H1 (cell line): ENCODE results near the gene RRP9. TPM values are rescaled to one million over a fixed set of nuclear protein-coding genes. Genes with fewer than 3 reads are reported as not detected.

Experiments
- CTCF ChIA-PET: fragments of 300-600 bp; sonication (Branson Sonifier 250); formaldehyde crosslinking; loops from one replicate; lab custom pipeline; 2021; ENCODE audit not compliant: partially characterized antibody; lab: Charles Lee
- POLR2A ChIA-PET: fragments of 300-600 bp; sonication (Branson Sonifier 250); formaldehyde crosslinking; loops from one replicate; lab custom pipeline; 2021; ENCODE audit warnings: inconsistent platforms; ENCODE audit not compliant: partially characterized antibody; lab: Charles Lee
- DNase-seq, 2 experiments: peaks; one replicate each; pipeline versions ENCODE4 v3.0.0 to v3.0.0-alpha.2; 2010 to 2022; ENCODE audit warnings: low spot score in 2 of 2, low read depth in 1 of 2, mixed read lengths in 1 of 2
- FAIRE-seq: peaks from 2 replicates; lab custom pipeline; 2011; peaks lifted over from hg19 to GRCh38; lab: Jason Lieb, UNC
- H2AFZ ChIP-seq: 2 replicates; pipeline ENCODE4 v1.8.1; 2012; ENCODE audit warnings: low read length, inconsistent platforms
- H2AK5ac ChIP-seq: 2 replicates; pipeline ENCODE4 v1.6.1; 2013; ENCODE audit warnings: low read depth, low read length
- H2BK120ac ChIP-seq: replicated peaks from 2 replicates; pipeline ENCODE3; 2013; ENCODE audit warnings: low read depth, low read length, inconsistent platforms
- H2BK12ac ChIP-seq: 2 replicates; pipeline ENCODE4 v1.6.1; 2013; ENCODE audit warnings: low read depth, low read length
- H2BK15ac ChIP-seq: 2 replicates; pipeline ENCODE4 v1.6.1; 2013; ENCODE audit warnings: low read length
- H2BK20ac ChIP-seq: 2 replicates; pipeline ENCODE4 v1.6.1; 2013; ENCODE audit warnings: low read length
- H2BK5ac ChIP-seq: 2 replicates; pipeline ENCODE4 v1.6.1; 2013; ENCODE audit warnings: low read depth, low read length
- H3K14ac ChIP-seq: 2 replicates; pipeline ENCODE4 v1.6.1; 2013; ENCODE audit warnings: inconsistent platforms; ENCODE audit not compliant: insufficient read length
- H3K18ac ChIP-seq: 2 replicates; pipeline ENCODE4 v1.6.1; 2013; ENCODE audit warnings: low read length; ENCODE audit errors: extremely low read depth
- H3K23ac ChIP-seq: 2 replicates; pipeline ENCODE4 v1.6.1; 2013; ENCODE audit warnings: inconsistent platforms; ENCODE audit not compliant: insufficient read length
- H3K23me2 ChIP-seq: 2 replicates; pipeline ENCODE4 v1.6.1; 2013; ENCODE audit warnings: low read depth, low read length
- H3K27ac ChIP-seq: 2 replicates; pipeline ENCODE4 v1.6.1; 2011; ENCODE audit warnings: low read depth, low read length, inconsistent platforms
- H3K27me3 ChIP-seq, 4 experiments: replicated peaks in 1 of 4; 1 replicate in 1 of 4; 2 replicates in 3 of 4; pipeline versions ENCODE4 v1.6.1 to v1.8.1; 2011 to 2013; ENCODE audit warnings: low read length in 3 of 4, mild to moderate bottlenecking in 3 of 4, inconsistent platforms in 2 of 4, mixed read lengths in 2 of 4, moderate library complexity in 1 of 4; ENCODE audit not compliant: control insufficient read depth in 3 of 4, insufficient read depth in 3 of 4; ENCODE audit errors: extremely low read depth in 1 of 4
- H3K36me3 ChIP-seq, 4 experiments: 2 replicates each; pipeline versions ENCODE4 v1.6.1 to v1.8.1; 2011 to 2013; ENCODE audit warnings: mild to moderate bottlenecking in 4 of 4, low read length in 3 of 4, moderate library complexity in 2 of 4, control low read depth in 1 of 4, inconsistent platforms in 1 of 4; ENCODE audit not compliant: insufficient read depth in 4 of 4, control insufficient read depth in 2 of 4
- H3K4ac ChIP-seq: replicated peaks from 2 replicates; pipeline ENCODE3; 2013; ENCODE audit warnings: low read length, low read depth, mixed read lengths, inconsistent platforms; ENCODE audit not compliant: insufficient read length
- H3K4me1 ChIP-seq, 4 experiments: replicated peaks in 1 of 4; 1 replicate in 1 of 4; 2 replicates in 3 of 4; pipeline versions ENCODE4 v1.6.1 to v1.8.1; 2011 to 2013; ENCODE audit warnings: low read length in 3 of 4, inconsistent platforms in 2 of 4, mixed read lengths in 1 of 4; ENCODE audit not compliant: insufficient read depth in 4 of 4, control insufficient read depth in 3 of 4
- H3K4me2 ChIP-seq, 2 experiments: 2 replicates each; pipeline versions ENCODE4 v1.6.1 to v1.8.1; 2011 to 2013; ENCODE audit warnings: low read depth in 2 of 2, low read length in 2 of 2, control low read depth in 1 of 2, inconsistent platforms in 1 of 2, mild to moderate bottlenecking in 1 of 2; ENCODE audit not compliant: insufficient read depth in 1 of 2
- H3K4me3 ChIP-seq, 4 experiments: fragments of 200-600, 300-600 bp in 1 of 4; sonication (generic), shearing (Covaris generic), sonication (Bioruptor Twin) in 1 of 4; 2 replicates each; pipeline versions ENCODE4 v1.5.1 to v1.8.1; 2011 to 2016; ENCODE audit warnings: low read length in 4 of 4, low read depth in 3 of 4, control low read depth in 2 of 4, inconsistent platforms in 2 of 4, mild to moderate bottlenecking in 2 of 4, mixed read lengths in 1 of 4, moderate library complexity in 1 of 4; ENCODE audit not compliant: insufficient read depth in 2 of 4; ENCODE audit errors: extremely low read depth in 1 of 4
- H3K56ac ChIP-seq: replicated peaks from 2 replicates; pipeline ENCODE3; 2013; ENCODE audit warnings: low read depth, mild to moderate bottlenecking, mixed read lengths, low read length, inconsistent platforms; ENCODE audit not compliant: insufficient read length
- H3K79me1 ChIP-seq: 2 replicates; pipeline ENCODE4 v1.6.1; 2013; ENCODE audit warnings: low read depth, low read length, control low read depth
- H3K79me2 ChIP-seq, 2 experiments: 2 replicates each; pipeline versions ENCODE4 v1.6.1 to v1.8.1; 2012 to 2013; ENCODE audit warnings: low read length in 2 of 2, mild to moderate bottlenecking in 2 of 2, inconsistent platforms in 1 of 2; ENCODE audit not compliant: insufficient read depth in 2 of 2, control insufficient read depth in 1 of 2
- H3K9ac ChIP-seq, 4 experiments: replicated peaks in 1 of 4; 1 replicate in 1 of 4; 2 replicates in 3 of 4; pipeline versions ENCODE4 v1.6.1 to v1.8.1; 2011 to 2013; ENCODE audit warnings: low read depth in 3 of 4, low read length in 3 of 4, control low read depth in 2 of 4, mild to moderate bottlenecking in 2 of 4, moderate library complexity in 2 of 4, inconsistent platforms in 1 of 4; ENCODE audit errors: extremely low read depth in 1 of 4
- H3K9me3 ChIP-seq, 2 experiments: 2 replicates each; pipeline versions ENCODE4 v1.6.1 to v1.8.1; 2012 to 2013; ENCODE audit warnings: mild to moderate bottlenecking in 2 of 2, moderate library complexity in 2 of 2, control low read depth in 1 of 2, inconsistent platforms in 1 of 2, low read depth in 1 of 2, low read length in 1 of 2, mixed read lengths in 1 of 2; ENCODE audit not compliant: insufficient read depth in 2 of 2
- H4K20me1 ChIP-seq, 2 experiments: replicated peaks in 1 of 2; 2 replicates each; pipeline versions ENCODE3 to v1.8.1; 2011 to 2013; ENCODE audit warnings: inconsistent platforms in 2 of 2, low read length in 2 of 2, mild to moderate bottlenecking in 1 of 2; ENCODE audit not compliant: insufficient read depth in 2 of 2, control insufficient read depth in 1 of 2
- H4K5ac ChIP-seq: 2 replicates; pipeline ENCODE4 v1.6.1; 2013; ENCODE audit warnings: low read length, low read depth, mixed read lengths, inconsistent platforms; ENCODE audit not compliant: insufficient read length
- H4K8ac ChIP-seq: 2 replicates; pipeline ENCODE4 v1.8.0; 2013; ENCODE audit warnings: mild to moderate bottlenecking, moderate library complexity, low read length, inconsistent platforms; ENCODE audit not compliant: insufficient read depth; ENCODE audit errors: extremely low read depth
- H4K91ac ChIP-seq: replicated peaks from 2 replicates; pipeline ENCODE3; 2013; ENCODE audit warnings: low read length, mixed read lengths, inconsistent platforms; ENCODE audit not compliant: insufficient read length
- KDM4A ChIP-seq: IDR thresholded peaks from one replicate; pipeline ENCODE4 v1.7.1; 2012; ENCODE audit warnings: low read depth, mild to moderate bottlenecking, moderate library complexity, low read length, inconsistent platforms; ENCODE audit not compliant: severe bottlenecking
- POLR2A ChIP-seq, 2 experiments: IDR thresholded peaks; 1 replicate in 1 of 2; 2 replicates in 1 of 2; pipeline ENCODE4 v1.6.1; 2011; ENCODE audit warnings: low read depth in 2 of 2, low read length in 2 of 2, mild to moderate bottlenecking in 2 of 2; ENCODE audit errors: control extremely low read depth in 1 of 2
- POLR2AphosphoS5 ChIP-seq: IDR thresholded peaks from 2 replicates; pipeline ENCODE4 v1.6.1; 2011; ENCODE audit warnings: low read depth, low read length
- TCF12 ChIP-seq: IDR thresholded peaks from 2 replicates; pipeline ENCODE4 v1.6.1; 2011; ENCODE audit warnings: low read depth, mild to moderate bottlenecking, low read length
- WGBS, 2 experiments: shearing (Covaris generic) in 1 of 2; methylation state at CpG; one replicate each; pipeline versions ENCODE4 v1.1.6 to v1.1.7; 2013 to 2015; ENCODE audit warnings: low lambda C conversion rate in 2 of 2, mixed read lengths in 2 of 2, inconsistent platforms in 1 of 2, low coverage in 1 of 2, missing lambda C conversion rate in 1 of 2; ENCODE audit not compliant: insufficient replicate concordance in 2 of 2, insufficient coverage in 1 of 2, insufficient read length in 1 of 2; ENCODE audit errors: extremely low coverage in 1 of 2, missing lambda C conversion rate in 1 of 2; 5-methylcytosine and 5-hydroxymethylcytosine counted together
- polyA plus RNA-seq, 7 experiments: library from polyadenylated mRNA; depleted of rRNA in 3 of 7; stranded (reverse) in 5 of 7; unstranded in 2 of 7; fragments of >200 nt in 5 of 7; fragments of 200-250 nt in 2 of 7; gene quantifications; 1 replicate in 5 of 7; 2 replicates in 1 of 7; 4 replicates in 1 of 7; pipeline versions ENCODE4 v1.2.1 to v1.2.3, GENCODE V29; 2011 to 2013; ENCODE audit warnings: missing spikeins in 2 of 7, mixed read lengths in 2 of 7
- total RNA-seq: library from RNA; stranded (reverse); fragmentation: NEBNext Ultra II Directional; extraction: Animal tissue kit (Norgen Biotek cat#: 25700); gene quantifications from 2 replicates; pipeline ENCODE4 v1.2.1, GENCODE V29; 2021

Gene RRP9
- total and polyA plus RNA-seq, 2 of the 8 experiments (the other 6 are each of a cell fraction or from before 2014, with no cell fraction given): 55.6 to 68.9 TPM

DNA sequence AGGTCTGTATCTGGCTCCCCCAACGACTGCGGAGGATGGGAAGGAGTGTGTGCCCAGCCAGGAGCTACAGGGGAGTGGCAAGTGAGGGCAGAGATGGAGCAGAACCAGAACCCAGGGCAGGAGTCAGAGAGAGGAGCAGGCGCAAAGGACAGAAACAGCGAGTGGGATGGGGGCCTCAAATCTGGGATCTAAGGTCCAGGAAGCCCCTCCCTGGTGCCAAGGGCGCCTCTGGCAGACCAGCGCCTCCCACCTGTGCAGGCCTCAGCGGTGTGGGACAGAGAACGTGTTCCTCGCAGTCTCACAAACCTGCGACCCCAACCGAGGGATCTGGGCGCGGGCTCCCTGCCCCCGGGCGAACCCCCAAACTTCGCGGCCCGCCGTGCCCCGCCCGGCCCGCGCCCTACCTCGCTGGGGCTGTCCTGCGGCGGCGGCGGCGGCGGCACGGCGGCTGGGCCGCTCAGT is 25.2 kb upstream of the RRP9 start:
- Histone ChIP-seq H3K14ac (no peak overlapping the region), H3K79me2 (no peaks in the 10 kb centered on the region), H3K4me2 (peak overlapping the region; percentile 77 to 85), H2AFZ (no peak overlapping the region), H3K27me3 (peaks cover 0 to 13% (median 2%) of the 10 kb centered on the region in 4 experiments; a peak in 5 of 7 replicates), H4K5ac (no peak overlapping the region), H2BK15ac (no peak overlapping the region; the same call in 1 of the 2 replicates), H3K9me3 (no peaks in the 10 kb centered on the region), H2BK20ac (no peak overlapping the region), H4K91ac (no peak overlapping the region), H2BK120ac (no peak overlapping the region), H4K8ac (no peak overlapping the region), H3K9ac (peak overlapping the region in 1 of 4 experiments; percentile 25; a peak in 2 of 7 replicates), H3K4me1 (peaks cover 12 to 42% (median 33%) of the 10 kb centered on the region in 4 experiments), H2AK5ac (no peak overlapping the region), H3K18ac (no peak overlapping the region; the same call in 1 of the 2 replicates), H2BK5ac (peak overlapping the region; percentile 44; the same call in 1 of the 2 replicates), H3K27ac (no peak overlapping the region), H3K79me1 (no peaks in the 10 kb centered on the region), H3K4me3 (peak overlapping the region; percentile 30 to 64 (median 42); a peak in 6 of 8 replicates), H3K23me2 (peaks cover 9% of the 10 kb centered on the region; the same call in 1 of the 2 replicates), H4K20me1 (peaks cover 0 to 6% of the 10 kb centered on the region in 2 experiments), H3K23ac (no peak overlapping the region), H2BK12ac (peak overlapping the region; percentile 80; the same call in 1 of the 2 replicates), H3K4ac (no peak overlapping the region), H3K56ac (no peak overlapping the region), H3K36me3 (no peaks in the 10 kb centered on the region)
- no peak for FAIRE-seq
- peak in 1 of 2 experiments; percentile 71 for DNase-seq
- TF ChIP-seq KDM4A: peak; percentile 14
- peak in 1 of 2 experiments; percentile 31; a peak in 1 of 3 replicates for TF ChIP-seq POLR2A (IDR thresholded peaks at IDR 0.05; ENCODE audit: control extremely low read depth in 1 of 2, low read depth in 2 of 2, low read length in 2 of 2)
- TF ChIP-seq TCF12: no peak
- 0 out of 2 replicates have a peak, but pooled peaks have one; percentile 18 for TF ChIP-seq POLR2AphosphoS5
- CTCF ChIA-PET: interaction anchor here (1.7 to 10.5 kb wide), 3 partner anchors 10 to 86 kb away, joined by 4 to 66 read pairs (median 12); partner anchors contain the start of gene ACY1
- POLR2A ChIA-PET: interaction anchor here (0.7 to 29.3 kb wide), 9 partner anchors 8 to 187 kb away, joined by 3 to 923 read pairs (median 8); partner anchors contain the start of genes ABHD14A, ABHD14B, ACY1 and GPR62
- 16% methylated on average over 11 of the region's 33 CpGs; no CpG with 5 or more reads in 1 of the 2 experiments for WGBS, 2 experiments
